Panc1 (cell line): ENCODE measurements around the gene NCK1. TPM values are rescaled to one million over a fixed set of nuclear protein-coding genes. Genes with fewer than 3 reads are reported as not detected.

Experiments used
- ATAC-seq: fragments of 200-7000 bp; cut with Tn5 transposase; 2 replicates; pipeline ENCODE4 v1.9.1; 2020; ENCODE audit warnings: mild to moderate bottlenecking, moderate library complexity
- BruUV-seq: library from RNA; stranded (reverse); fragments of 400-500 nt; replicated peaks from 2 replicates; lab custom pipeline; 2021; lab: Mats Ljungman, UMichigan
- CTCF ChIA-PET: fragments of 300-600 bp; sonication (Branson Sonifier 250); formaldehyde crosslinking; loops from one replicate; lab custom pipeline; 2022; ENCODE audit warnings: antibody characterized with exemption; lab: Charles Lee
- POLR2A ChIA-PET: fragments of 300-600 bp; sonication (Branson Sonifier 250); formaldehyde crosslinking; loops from one replicate; lab custom pipeline; 2022; ENCODE audit warnings: antibody characterized with exemption; lab: Charles Lee
- DNase-seq: peaks from one replicate; pipeline ENCODE4 v3.0.0-alpha.2; 2010; ENCODE audit warnings: low read depth, low spot score
- H3K27ac ChIP-seq: 2 replicates; pipeline ENCODE4 v1.5.1; 2011; ENCODE audit warnings: mild to moderate bottlenecking, low read length, inconsistent platforms
- H3K27me3 ChIP-seq: fragments of 200-500 bp; sonication (Bioruptor generic); 2 replicates; pipeline ENCODE4 v1.6.0; 2014; ENCODE audit warnings: low read length, inconsistent platforms; ENCODE audit not compliant: control insufficient read depth, insufficient read depth
- H3K36me3 ChIP-seq: fragments of 200-500 bp; sonication (Bioruptor generic); 2 replicates; pipeline ENCODE4 v1.5.1; 2014; ENCODE audit warnings: inconsistent platforms, mild to moderate bottlenecking, low read length, moderate library complexity; ENCODE audit not compliant: control insufficient read depth, insufficient read depth
- H3K4me1 ChIP-seq: 2 replicates; pipeline ENCODE4 v1.5.1; 2011; ENCODE audit warnings: inconsistent platforms, mild to moderate bottlenecking, low read length, moderate library complexity; ENCODE audit not compliant: control insufficient read depth, insufficient read depth
- H3K4me3 ChIP-seq, 2 experiments: 2 replicates each; pipeline ENCODE4 v1.5.1; 2011 to 2012; ENCODE audit warnings: low read depth in 2 of 2, low read length in 2 of 2, mild to moderate bottlenecking in 2 of 2, inconsistent platforms in 1 of 2, moderate library complexity in 1 of 2
- H3K9me3 ChIP-seq: fragments of 200-500 bp; sonication (Bioruptor generic); 2 replicates; pipeline ENCODE4 v1.5.1; 2014; ENCODE audit warnings: low read depth, mild to moderate bottlenecking, inconsistent platforms, low read length, moderate library complexity; ENCODE audit not compliant: control insufficient read depth, insufficient read depth
- POLR2AphosphoS5 ChIP-seq: IDR thresholded peaks from 2 replicates; pipeline ENCODE4 v1.6.1; 2012; ENCODE audit warnings: mild to moderate bottlenecking, low read depth, low read length, moderate library complexity
- SIN3A ChIP-seq: IDR thresholded peaks from 2 replicates; pipeline ENCODE4 v1.6.1; 2012; ENCODE audit warnings: low read depth, mild to moderate bottlenecking, low read length, moderate library complexity, borderline replicate concordance; ENCODE audit not compliant: insufficient read depth
- TCF7L2 ChIP-seq: IDR thresholded peaks from 2 replicates; pipeline ENCODE4 v1.6.1; 2011; ENCODE audit warnings: mild to moderate bottlenecking, low read depth, low read length, inconsistent platforms
- in situ Hi-C: cut with HindIII; loops from 2 replicates; pipeline ENCODE4 v1.10.0; 2016; ENCODE audit warnings: low sequenced_read_pairs, low pct_unique_long_range_greater_than_20kb
- intact Hi-C: fragments of 100-400 bp; cut with micrococcal nuclease; formaldehyde crosslinking; loops from one replicate; pipeline ENCODE4 v1.10.0; 2022; ENCODE audit not compliant: unreplicated experiment
- total RNA-seq: library from RNA; stranded (reverse); gene quantifications from one replicate; pipeline ENCODE4 v1.2.1, GENCODE V29; 2021; ENCODE audit not compliant: unreplicated experiment
- TF ChIP-seq, protein P1 (sequence below), 2 experiments: IDR thresholded peaks; 2 replicates each; pipeline ENCODE4 v1.6.1; 2011 to 2012; ENCODE audit warnings: low read depth in 2 of 2, control low read depth in 1 of 2, low read length in 1 of 2, mild to moderate bottlenecking in 1 of 2, moderate library complexity in 1 of 2; ENCODE audit not compliant: insufficient read depth in 1 of 2
- TF ChIP-seq, protein P2 (sequence below): fragments of 450-650 bp; IDR thresholded peaks from 2 replicates; pipeline ENCODE4 v1.5.1; 2017; ENCODE audit warnings: mild to moderate bottlenecking

The NCK1 gene
- total RNA-seq, 1 experiment from 2014 or later, result 43.5 TPM

DNA sequence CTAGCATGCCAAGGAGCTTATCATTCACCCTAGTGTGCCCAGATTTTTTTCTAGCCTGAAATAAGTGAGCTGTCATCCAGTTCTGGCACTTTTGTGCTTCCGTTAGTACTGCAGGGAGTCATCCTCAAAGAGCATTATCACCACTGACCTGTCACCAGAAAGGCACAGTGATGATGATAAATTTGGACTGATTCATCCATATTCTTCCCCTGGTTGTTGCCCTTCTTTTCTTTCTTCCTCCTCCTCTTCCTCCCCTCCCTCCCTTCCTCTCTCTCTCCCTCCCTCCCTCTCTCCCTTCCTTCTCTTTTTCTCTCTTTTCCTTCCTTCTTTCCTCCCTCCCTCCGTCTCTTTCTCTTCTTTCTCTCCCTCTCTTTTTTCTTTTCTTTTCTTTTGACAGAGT lies 21.8 kb upstream of the NCK1 start:
- no TSS peak for BruUV-seq
- DNase-seq (no peak), ATAC-seq (no peak)
- no peak overlapping the region for H3K27ac ChIP-seq
- CTCF ChIA-PET, result interaction anchor here (0.7 kb wide), 1 partner anchor 564 kb away, joined by 6 read pairs; no protein-coding TSS in a partner anchor
- TF ChIP-seq POLR2AphosphoS5 (no peak), SIN3A (no peak), TCF7L2 (no peak)
- TF ChIP-seq, protein P1, sequence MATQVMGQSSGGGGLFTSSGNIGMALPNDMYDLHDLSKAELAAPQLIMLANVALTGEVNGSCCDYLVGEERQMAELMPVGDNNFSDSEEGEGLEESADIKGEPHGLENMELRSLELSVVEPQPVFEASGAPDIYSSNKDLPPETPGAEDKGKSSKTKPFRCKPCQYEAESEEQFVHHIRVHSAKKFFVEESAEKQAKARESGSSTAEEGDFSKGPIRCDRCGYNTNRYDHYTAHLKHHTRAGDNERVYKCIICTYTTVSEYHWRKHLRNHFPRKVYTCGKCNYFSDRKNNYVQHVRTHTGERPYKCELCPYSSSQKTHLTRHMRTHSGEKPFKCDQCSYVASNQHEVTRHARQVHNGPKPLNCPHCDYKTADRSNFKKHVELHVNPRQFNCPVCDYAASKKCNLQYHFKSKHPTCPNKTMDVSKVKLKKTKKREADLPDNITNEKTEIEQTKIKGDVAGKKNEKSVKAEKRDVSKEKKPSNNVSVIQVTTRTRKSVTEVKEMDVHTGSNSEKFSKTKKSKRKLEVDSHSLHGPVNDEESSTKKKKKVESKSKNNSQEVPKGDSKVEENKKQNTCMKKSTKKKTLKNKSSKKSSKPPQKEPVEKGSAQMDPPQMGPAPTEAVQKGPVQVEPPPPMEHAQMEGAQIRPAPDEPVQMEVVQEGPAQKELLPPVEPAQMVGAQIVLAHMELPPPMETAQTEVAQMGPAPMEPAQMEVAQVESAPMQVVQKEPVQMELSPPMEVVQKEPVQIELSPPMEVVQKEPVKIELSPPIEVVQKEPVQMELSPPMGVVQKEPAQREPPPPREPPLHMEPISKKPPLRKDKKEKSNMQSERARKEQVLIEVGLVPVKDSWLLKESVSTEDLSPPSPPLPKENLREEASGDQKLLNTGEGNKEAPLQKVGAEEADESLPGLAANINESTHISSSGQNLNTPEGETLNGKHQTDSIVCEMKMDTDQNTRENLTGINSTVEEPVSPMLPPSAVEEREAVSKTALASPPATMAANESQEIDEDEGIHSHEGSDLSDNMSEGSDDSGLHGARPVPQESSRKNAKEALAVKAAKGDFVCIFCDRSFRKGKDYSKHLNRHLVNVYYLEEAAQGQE (IDR thresholded peaks at IDR 0.05; ENCODE audit: insufficient read depth in 1 of 2, low read depth in 2 of 2, low read length in 1 of 2), result no peak
- TF ChIP-seq, protein P2, sequence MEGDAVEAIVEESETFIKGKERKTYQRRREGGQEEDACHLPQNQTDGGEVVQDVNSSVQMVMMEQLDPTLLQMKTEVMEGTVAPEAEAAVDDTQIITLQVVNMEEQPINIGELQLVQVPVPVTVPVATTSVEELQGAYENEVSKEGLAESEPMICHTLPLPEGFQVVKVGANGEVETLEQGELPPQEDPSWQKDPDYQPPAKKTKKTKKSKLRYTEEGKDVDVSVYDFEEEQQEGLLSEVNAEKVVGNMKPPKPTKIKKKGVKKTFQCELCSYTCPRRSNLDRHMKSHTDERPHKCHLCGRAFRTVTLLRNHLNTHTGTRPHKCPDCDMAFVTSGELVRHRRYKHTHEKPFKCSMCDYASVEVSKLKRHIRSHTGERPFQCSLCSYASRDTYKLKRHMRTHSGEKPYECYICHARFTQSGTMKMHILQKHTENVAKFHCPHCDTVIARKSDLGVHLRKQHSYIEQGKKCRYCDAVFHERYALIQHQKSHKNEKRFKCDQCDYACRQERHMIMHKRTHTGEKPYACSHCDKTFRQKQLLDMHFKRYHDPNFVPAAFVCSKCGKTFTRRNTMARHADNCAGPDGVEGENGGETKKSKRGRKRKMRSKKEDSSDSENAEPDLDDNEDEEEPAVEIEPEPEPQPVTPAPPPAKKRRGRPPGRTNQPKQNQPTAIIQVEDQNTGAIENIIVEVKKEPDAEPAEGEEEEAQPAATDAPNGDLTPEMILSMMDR, result no peak
- in situ Hi-C loops, result no loop called here
- H3K36me3 ChIP-seq, result no peaks in the 10 kb centered on the region
- no peaks in the 10 kb centered on the region for H3K9me3 ChIP-seq
- H3K4me3 ChIP-seq, result no peak overlapping the region
- POLR2A ChIA-PET, result no interaction called here
- H3K27me3 ChIP-seq, result no peaks in the 10 kb centered on the region
- intact Hi-C loops, result no loop called here
- H3K4me1 ChIP-seq, result no peaks in the 10 kb centered on the region

DNA sequence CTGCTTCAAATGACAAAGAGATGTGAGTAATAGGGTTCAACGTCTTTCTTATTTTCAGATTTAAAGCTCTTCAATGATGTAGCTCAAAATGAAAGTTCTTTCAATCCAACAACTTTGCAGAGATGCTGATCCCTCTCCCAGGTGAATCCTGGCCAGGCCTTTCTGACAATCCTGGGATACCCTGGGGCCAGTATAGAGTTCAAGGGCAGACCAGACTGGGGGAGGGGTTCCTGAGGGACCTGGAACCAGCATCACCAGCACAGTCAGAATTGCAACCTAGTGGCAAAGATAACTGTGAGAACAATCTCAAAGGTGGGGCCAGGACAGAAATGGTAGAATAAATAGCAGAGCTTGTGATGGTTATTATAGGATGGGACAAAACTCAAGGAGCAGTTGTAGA lies 19.7 kb upstream of the NCK1 start:
- Histone ChIP-seq H3K4me1 (no peaks in the 10 kb centered on the region), H3K27ac (no peak overlapping the region), H3K9me3 (no peaks in the 10 kb centered on the region), H3K36me3 (no peaks in the 10 kb centered on the region), H3K27me3 (no peaks in the 10 kb centered on the region), H3K4me3 (no peak overlapping the region)
- TSS peak; percentile 40 for BruUV-seq
- DNase-seq (no peak), ATAC-seq (no peak)
- intact Hi-C loops, result no loop called here
- in situ Hi-C loops, result no loop called here
- ChIA-PET POLR2A (interaction anchor here (1.0 kb wide), 1 partner anchor 90 kb away, joined by 3 read pairs; no protein-coding TSS in a partner anchor), CTCF (no interaction called here)
- no peak for TF ChIP-seq POLR2AphosphoS5
- TF ChIP-seq, protein P2, result no peak
- TF ChIP-seq TCF7L2, result no peak
- TF ChIP-seq, protein P1 (IDR thresholded peaks at IDR 0.05; ENCODE audit: insufficient read depth in 1 of 2, low read depth in 2 of 2, low read length in 1 of 2), result no peak
- no peak for TF ChIP-seq SIN3A
